GM18861 (cell line): ENCODE results near the gene PER2.
"Not testable (repeated sequence)": the region's sequence is repeated elsewhere in the genome, so short reads cannot be mapped to it uniquely, and the experiment has no call there.

Experiments used
- ATAC-seq: cut with Tn5 transposase; IDR thresholded peaks from one replicate; pipeline ENCODE4 v1.9.1; 2021; ENCODE audit not compliant: unreplicated experiment

The PER2 gene

GRCh38 chr2:238313289-238313990 lies 25.0 kb upstream of the PER2 start:
- ATAC-seq, result no peak

- ATAC-seq, result not testable (repeated sequence)
Observed at GRCh38 chr2:238310721-238311120, 22.3 kb upstream of the PER2 start.

GRCh38 chr2:238308177-238308576 lies 19.8 kb upstream of the PER2 start:
- ATAC-seq, result no peak

GRCh38 chr2:238306672-238306998 lies 18.2 kb upstream of the PER2 start:
- no peak for ATAC-seq

GRCh38 chr2:238305965-238306671 lies 17.7 kb upstream of the PER2 start:
- no peak for ATAC-seq

GRCh38 chr2:238305092-238305862 lies 16.9 kb upstream of the PER2 start:
- ATAC-seq, result no peak

- no peak for ATAC-seq
Observed at GRCh38 chr2:238304116-238304515, 15.7 kb upstream of the PER2 start.

- no peak for ATAC-seq
Observed at GRCh38 chr2:238302751-238303150, 14.3 kb upstream of the PER2 start.

GRCh38 chr2:238302087-238302486 lies 13.7 kb upstream of the PER2 start:
- no peak for ATAC-seq

GRCh38 chr2:238299803-238300202 lies 11.4 kb upstream of the PER2 start:
- ATAC-seq, result no peak

GRCh38 chr2:238296638-238297457 lies 8.4 kb upstream of the PER2 start:
- ATAC-seq, result no peak

- no peak for ATAC-seq
Observed at GRCh38 chr2:238295144-238296112, 7.0 kb upstream of the PER2 start.

- no peak for ATAC-seq
Observed at GRCh38 chr2:238294393-238295143, 6.2 kb upstream of the PER2 start.

GRCh38 chr2:238294046-238294392 lies 5.6 kb upstream of the PER2 start:
- ATAC-seq, result no peak

GRCh38 chr2:238291550-238292281 lies 3.3 kb upstream of the PER2 start:
- ATAC-seq, result no peak

GRCh38 chr2:238290715-238291549 lies 2.5 kb upstream of the PER2 start:
- ATAC-seq, result no peak

- ATAC-seq, result no peak
Observed at GRCh38 chr2:238290091-238290509, 1.7 kb upstream of the PER2 start.

GRCh38 chr2:238289574-238289973 lies 1.2 kb upstream of the PER2 start:
- no peak for ATAC-seq
